Esophagus squamous epithelium (tissue), 4 donors: ENCODE measurements around the gene A3GALT2.

ENCODE experiments used
- POLR2A ChIP-seq, 4 donors: fragments of 450-650 bp; IDR thresholded peaks; one replicate each; pipeline ENCODE4 v1.6.1; 2017; ENCODE audit warnings: antibody characterized with exemption in 4 of 4, mild to moderate bottlenecking in 4 of 4, moderate library complexity in 3 of 4
- TF ChIP-seq, protein P1 (sequence below), 6 experiments: fragments of 450-650 bp in 4 of 6; fragments of 200-600 bp in 2 of 6; sonication (generic) in 2 of 6; IDR thresholded peaks; one replicate each; pipeline ENCODE4 v1.5.1; 2016 to 2019; ENCODE audit warnings: antibody characterized with exemption in 6 of 6, mild to moderate bottlenecking in 4 of 6, moderate library complexity in 4 of 6

DNA sequence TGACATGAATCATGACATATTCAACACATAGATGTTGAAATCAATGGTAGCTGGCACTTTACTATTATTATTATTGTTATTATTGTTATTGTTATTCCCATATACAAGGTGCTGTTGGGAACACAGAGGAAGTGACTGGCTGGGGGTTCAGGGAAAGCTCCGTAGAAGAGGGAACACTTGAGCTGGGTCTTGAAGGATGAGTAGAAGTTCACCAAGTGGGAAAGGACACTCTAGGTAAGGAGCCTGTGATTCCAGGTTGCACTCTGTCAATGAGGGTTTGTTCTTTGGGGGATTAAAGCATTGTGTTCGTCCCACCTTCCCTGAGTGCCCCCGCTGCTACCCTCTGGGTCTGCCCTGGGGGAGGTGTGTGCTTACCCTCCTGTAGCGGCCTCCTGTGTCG lies 50.5 kb downstream of the A3GALT2 start:
- TF ChIP-seq, protein P1, sequence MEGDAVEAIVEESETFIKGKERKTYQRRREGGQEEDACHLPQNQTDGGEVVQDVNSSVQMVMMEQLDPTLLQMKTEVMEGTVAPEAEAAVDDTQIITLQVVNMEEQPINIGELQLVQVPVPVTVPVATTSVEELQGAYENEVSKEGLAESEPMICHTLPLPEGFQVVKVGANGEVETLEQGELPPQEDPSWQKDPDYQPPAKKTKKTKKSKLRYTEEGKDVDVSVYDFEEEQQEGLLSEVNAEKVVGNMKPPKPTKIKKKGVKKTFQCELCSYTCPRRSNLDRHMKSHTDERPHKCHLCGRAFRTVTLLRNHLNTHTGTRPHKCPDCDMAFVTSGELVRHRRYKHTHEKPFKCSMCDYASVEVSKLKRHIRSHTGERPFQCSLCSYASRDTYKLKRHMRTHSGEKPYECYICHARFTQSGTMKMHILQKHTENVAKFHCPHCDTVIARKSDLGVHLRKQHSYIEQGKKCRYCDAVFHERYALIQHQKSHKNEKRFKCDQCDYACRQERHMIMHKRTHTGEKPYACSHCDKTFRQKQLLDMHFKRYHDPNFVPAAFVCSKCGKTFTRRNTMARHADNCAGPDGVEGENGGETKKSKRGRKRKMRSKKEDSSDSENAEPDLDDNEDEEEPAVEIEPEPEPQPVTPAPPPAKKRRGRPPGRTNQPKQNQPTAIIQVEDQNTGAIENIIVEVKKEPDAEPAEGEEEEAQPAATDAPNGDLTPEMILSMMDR (IDR thresholded peaks at IDR 0.05), result no peak
- TF ChIP-seq POLR2A (IDR thresholded peaks at IDR 0.05), result no peak
